ENCODE results near the gene DOHH.
"Not testable (repeated sequence)": the region's sequence is repeated elsewhere in the genome, so short reads cannot be mapped to it uniquely, and the experiment has no call there.

The DOHH gene

DNA sequence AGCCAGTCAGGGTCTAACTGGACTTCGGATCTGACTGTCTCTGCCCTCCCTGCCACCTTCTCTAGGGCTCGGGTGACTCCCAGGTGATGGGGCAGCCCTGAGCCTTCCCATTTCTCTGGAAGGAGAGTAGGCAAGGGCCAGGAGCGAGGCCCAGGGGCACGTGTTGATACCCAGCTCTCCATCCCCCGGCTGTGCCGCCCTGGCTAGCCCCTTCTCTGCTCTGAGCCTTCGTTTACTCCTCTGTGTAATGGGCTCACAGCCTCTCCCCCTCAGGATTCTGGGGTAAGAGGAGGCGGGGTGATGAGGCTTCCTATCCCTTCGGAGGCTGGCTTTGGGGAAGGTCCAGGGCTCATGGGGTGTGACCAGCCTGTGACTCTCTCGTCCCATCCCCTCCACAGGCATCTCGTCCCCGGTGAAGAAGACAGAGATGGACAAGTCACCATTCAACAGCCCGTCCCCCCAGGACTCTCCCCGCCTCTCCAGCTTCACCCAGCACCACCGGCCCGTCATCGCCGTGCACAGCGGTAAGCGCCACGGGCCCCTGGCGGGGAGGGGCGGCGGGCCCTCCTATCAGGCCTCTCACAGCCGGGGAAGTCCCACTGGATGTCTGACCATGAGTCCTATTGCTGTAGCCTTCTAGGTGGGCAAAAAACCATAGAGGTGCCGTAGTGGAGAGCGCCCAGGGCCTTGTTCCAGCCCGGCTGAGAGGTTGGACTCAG lies 51.7 kb downstream of the DOHH start:
- TF ChIP-seq, protein P1, sequence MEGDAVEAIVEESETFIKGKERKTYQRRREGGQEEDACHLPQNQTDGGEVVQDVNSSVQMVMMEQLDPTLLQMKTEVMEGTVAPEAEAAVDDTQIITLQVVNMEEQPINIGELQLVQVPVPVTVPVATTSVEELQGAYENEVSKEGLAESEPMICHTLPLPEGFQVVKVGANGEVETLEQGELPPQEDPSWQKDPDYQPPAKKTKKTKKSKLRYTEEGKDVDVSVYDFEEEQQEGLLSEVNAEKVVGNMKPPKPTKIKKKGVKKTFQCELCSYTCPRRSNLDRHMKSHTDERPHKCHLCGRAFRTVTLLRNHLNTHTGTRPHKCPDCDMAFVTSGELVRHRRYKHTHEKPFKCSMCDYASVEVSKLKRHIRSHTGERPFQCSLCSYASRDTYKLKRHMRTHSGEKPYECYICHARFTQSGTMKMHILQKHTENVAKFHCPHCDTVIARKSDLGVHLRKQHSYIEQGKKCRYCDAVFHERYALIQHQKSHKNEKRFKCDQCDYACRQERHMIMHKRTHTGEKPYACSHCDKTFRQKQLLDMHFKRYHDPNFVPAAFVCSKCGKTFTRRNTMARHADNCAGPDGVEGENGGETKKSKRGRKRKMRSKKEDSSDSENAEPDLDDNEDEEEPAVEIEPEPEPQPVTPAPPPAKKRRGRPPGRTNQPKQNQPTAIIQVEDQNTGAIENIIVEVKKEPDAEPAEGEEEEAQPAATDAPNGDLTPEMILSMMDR (IDR thresholded peaks at IDR 0.05; ENCODE audit: low read depth, low read length): no peak
- H3K4me3 ChIP-seq (ENCODE audit: low read depth, low read length): no peak overlapping the region
- in situ Hi-C loops (cut with HindIII; ENCODE audit: low sequenced_read_pairs): no loop called here
- no peak for DNase-seq (ENCODE audit: low read depth, low spot score)

DNA sequence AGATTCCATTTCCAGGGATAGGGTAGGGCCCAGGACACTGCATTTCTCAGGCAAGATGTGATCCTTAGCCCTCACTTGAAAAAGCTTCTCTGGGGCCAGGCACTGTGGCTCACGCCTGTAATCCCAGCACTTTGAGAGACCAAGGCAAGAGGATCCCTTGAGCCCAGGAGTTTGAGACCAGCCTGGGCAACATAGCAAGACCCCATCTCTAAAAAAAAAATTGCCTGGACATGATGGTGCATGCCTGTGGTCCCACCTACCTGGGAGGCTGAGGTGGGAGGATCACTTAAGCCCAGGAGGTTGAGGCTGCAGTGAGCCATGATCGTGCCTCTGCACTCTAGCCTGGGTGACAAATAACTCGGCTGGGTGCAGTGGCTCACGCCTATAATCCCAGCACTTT lies 53.8 kb downstream of the DOHH start:
- H3K4me3 ChIP-seq (ENCODE audit: low read depth, low read length); DNase-seq (ENCODE audit: low read depth, low spot score); in situ Hi-C loops (cut with HindIII; ENCODE audit: low sequenced_read_pairs): not testable (repeated sequence)

DNA sequence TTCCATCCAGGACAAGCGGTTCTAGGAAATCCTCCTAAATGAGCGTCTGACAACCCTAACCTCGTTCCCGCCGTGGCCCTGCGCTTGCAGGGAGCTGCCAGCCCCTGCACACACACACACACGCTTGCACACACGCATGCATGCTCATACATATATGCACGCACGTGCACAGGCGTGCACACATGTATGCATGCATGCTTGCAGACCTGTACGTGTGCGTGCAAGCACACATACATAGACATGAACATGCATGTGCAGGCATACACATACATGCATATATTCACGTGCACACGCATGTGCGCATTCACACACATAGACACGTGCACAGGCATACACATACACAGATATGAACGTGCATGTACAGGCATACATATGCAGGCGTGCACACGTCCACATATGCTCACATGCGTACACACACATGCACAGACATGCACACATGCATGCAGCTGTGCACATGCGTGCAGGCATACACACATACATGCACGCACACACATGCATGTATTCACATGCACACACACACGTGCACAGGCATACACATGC lies 55.7 kb downstream of the DOHH start:
- in situ Hi-C loops (cut with HindIII; ENCODE audit: low sequenced_read_pairs): no loop called here

DNA sequence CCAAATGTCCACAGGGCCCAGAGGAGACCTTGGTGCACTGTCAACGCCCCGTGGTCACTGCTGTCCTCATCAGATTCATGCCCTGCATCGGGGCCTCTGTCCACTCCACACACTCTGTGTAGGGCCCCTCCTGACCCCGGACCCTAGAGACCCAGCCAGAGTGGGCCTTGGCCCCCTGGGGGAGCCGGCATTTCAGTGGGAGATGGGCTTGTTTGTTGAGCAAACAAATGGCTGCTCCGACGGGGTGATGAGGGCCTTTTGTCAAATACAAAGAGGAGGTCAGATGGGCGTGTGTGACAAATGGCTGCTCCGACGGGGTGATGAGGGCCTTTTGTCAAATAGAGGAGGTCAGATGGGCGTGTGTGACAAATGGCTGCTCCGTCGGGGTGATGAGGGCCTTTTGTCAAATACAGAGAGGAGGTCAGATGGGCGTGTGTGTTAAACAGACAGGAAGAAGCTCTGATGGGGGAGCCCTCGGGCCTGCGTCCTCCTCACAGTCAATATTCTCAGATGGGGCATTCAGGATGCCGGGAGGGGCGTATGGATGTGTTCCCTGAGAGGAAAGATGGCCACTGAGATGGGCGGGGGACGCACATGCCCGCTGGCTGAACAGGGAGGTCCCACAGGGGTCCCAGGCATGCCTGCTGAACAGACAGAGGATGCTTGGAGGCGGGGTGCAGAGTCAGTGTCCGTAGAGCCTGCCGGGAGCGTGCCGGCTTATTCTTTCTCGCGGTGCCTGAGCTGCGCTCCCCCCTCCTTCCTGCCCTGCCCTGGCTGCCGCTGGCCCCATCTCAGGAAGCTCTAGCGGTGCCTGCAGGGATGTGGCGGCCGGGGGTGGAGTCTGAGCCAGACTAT lies 56.4 kb downstream of the DOHH start:
- H3K4me3 ChIP-seq (ENCODE audit: low read depth, low read length): no peak overlapping the region
- DNase-seq (ENCODE audit: low read depth, low spot score): peak; percentile 62
- TF ChIP-seq, protein P1 (IDR thresholded peaks at IDR 0.05; ENCODE audit: low read depth, low read length): no peak
- in situ Hi-C loops (cut with HindIII; ENCODE audit: low sequenced_read_pairs): no loop called here

More for the DNA sequence above, 55.7 kb downstream of the DOHH start:
- TF ChIP-seq, protein P1 (IDR thresholded peaks at IDR 0.05; ENCODE audit: low read depth, low read length): no peak
- no peak overlapping the region for H3K4me3 ChIP-seq (ENCODE audit: low read depth, low read length)
- no peak for DNase-seq (ENCODE audit: low read depth, low spot score)

DNA sequence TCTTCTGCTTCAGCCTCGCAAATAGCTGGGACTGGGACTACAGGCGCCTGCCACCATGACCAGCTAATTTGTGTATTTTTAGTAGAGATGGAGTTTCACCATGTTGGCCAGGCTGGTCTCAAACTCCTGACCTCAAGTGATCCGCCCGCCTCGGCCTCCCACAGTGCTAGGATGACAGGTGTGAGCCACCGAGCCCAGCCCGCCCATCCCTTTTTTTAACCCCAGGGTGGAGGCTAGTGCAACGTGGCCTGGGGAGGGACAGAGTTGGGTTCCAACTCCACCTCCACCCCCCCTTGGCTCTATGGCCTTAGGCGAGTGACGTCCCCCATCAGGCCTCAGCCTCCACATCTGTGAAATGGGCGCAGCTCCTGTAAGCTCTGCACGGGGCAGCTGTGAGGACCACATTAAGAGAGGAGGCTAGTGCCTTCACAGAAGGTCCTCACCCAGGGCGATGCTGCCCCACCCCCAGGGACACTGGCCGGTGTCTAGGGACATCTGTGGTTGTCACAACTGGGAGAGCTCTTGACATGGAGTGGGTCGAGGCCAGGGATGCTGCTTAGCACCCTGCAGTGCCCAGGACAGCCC lies 57.9 kb downstream of the DOHH start:
- no peak for DNase-seq (ENCODE audit: low read depth, low spot score)
- no peak overlapping the region for H3K4me3 ChIP-seq (ENCODE audit: low read depth, low read length)
- TF ChIP-seq, protein P1 (IDR thresholded peaks at IDR 0.05; ENCODE audit: low read depth, low read length): no peak
- in situ Hi-C loops (cut with HindIII; ENCODE audit: low sequenced_read_pairs): no loop called here

DNA sequence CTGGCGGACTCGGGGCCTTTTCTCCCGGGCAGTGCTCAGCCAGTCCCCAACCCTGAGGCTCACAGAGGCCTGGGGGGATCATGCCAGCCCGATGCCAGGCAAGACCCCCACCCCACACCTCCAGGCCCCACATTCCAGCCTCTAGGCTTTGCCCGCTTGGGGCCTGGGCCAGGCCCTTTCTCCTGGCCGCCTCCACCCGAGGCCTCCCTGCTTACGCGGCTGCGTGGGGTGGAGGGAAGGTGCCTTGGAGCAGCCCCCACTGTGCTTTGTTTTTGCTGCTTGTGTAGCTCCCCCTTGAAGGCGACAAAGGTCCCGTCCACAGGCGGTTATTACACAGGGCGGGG lies 58.5 kb downstream of the DOHH start:
- TF ChIP-seq, protein P1 (IDR thresholded peaks at IDR 0.05; ENCODE audit: low read depth, low read length): no peak
- no peak overlapping the region for H3K4me3 ChIP-seq (ENCODE audit: low read depth, low read length)
- in situ Hi-C loops (cut with HindIII; ENCODE audit: low sequenced_read_pairs): no loop called here
- DNase-seq (ENCODE audit: low read depth, low spot score): no peak
